OCI-LY1 (cell line): Measurements from ENCODE around the gene NOXA1.

Experiments used
- EZH2 ChIP-seq: fragments of 200-600 bp; sonication (generic), shearing (Covaris generic); IDR thresholded peaks from 2 replicates; pipeline ENCODE4 v1.8.0; 2017; ENCODE audit warnings: borderline replicate concordance, mixed run types, mild to moderate bottlenecking, antibody characterized with exemption, low read length, moderate library complexity, mixed read lengths
- TF ChIP-seq, protein P1 (sequence below): fragments of 200-600 bp; sonication (generic), shearing (Covaris generic); IDR thresholded peaks from 2 replicates; pipeline ENCODE4 v1.5.1; 2017; ENCODE audit warnings: mild to moderate bottlenecking, antibody characterized with exemption, low read length, moderate library complexity, mixed read lengths

DNA sequence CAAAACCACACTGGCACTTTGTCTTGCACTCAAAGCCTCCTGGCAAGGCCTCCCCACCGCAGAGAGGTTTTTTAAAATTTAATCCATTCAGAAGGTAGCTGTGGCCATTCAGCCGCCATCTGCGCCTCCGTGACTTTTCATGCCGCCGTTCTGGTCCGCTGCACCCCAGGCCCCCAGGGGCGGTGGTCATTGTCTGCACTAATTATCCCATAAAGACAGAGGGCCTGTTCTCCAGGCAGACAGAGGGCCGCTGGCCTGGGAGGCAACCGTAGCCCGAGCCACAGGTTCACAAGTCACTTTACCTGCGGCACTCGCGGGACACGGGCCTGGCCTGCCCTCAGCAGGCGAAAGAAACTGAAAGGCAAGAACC lies 49.6 kb upstream of the NOXA1 start:
- TF ChIP-seq, protein P1, sequence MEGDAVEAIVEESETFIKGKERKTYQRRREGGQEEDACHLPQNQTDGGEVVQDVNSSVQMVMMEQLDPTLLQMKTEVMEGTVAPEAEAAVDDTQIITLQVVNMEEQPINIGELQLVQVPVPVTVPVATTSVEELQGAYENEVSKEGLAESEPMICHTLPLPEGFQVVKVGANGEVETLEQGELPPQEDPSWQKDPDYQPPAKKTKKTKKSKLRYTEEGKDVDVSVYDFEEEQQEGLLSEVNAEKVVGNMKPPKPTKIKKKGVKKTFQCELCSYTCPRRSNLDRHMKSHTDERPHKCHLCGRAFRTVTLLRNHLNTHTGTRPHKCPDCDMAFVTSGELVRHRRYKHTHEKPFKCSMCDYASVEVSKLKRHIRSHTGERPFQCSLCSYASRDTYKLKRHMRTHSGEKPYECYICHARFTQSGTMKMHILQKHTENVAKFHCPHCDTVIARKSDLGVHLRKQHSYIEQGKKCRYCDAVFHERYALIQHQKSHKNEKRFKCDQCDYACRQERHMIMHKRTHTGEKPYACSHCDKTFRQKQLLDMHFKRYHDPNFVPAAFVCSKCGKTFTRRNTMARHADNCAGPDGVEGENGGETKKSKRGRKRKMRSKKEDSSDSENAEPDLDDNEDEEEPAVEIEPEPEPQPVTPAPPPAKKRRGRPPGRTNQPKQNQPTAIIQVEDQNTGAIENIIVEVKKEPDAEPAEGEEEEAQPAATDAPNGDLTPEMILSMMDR, result no peak
- TF ChIP-seq EZH2, result no peak
